HG02588 (cell line): ENCODE results near the gene LRRC25.
A peak's percentile ranks its signal among the peaks of the same experiment; 100 is the strongest.

Experiments
- ATAC-seq: cut with Tn5 transposase; IDR thresholded peaks from one replicate; pipeline ENCODE4 v1.9.1; 2021; ENCODE audit warnings: mild to moderate bottlenecking, moderate library complexity; ENCODE audit not compliant: unreplicated experiment

Gene LRRC25

GRCh38 chr19:18424890-18425514 lies 27.6 kb upstream of the LRRC25 start:
- ATAC-seq, result no peak

- ATAC-seq, result no peak
Measured at GRCh38 chr19:18424122-18424889, 26.9 kb upstream of the LRRC25 start.

- no peak for ATAC-seq
Measured at GRCh38 chr19:18423258-18424020, 26.0 kb upstream of the LRRC25 start.

- ATAC-seq, result no peak
Measured at GRCh38 chr19:18422530-18423191, 25.2 kb upstream of the LRRC25 start.

- no peak for ATAC-seq
Measured at GRCh38 chr19:18421371-18421959, 24.0 kb upstream of the LRRC25 start.

GRCh38 chr19:18420930-18421329 lies 23.5 kb upstream of the LRRC25 start:
- ATAC-seq, result no peak

- ATAC-seq, result no peak
Measured at GRCh38 chr19:18419699-18420460, 22.5 kb upstream of the LRRC25 start.

GRCh38 chr19:18419195-18419698 lies 21.8 kb upstream of the LRRC25 start, which contains the start of gene SSBP4:
TSS of gene SSBP4 (plus strand) at chr19:18419398. CDS start at chr19:18419649, 251 bp downstream.
- ATAC-seq, result peak; percentile 46

- no peak for ATAC-seq
Measured at GRCh38 chr19:18418483-18419194, 21.2 kb upstream of the LRRC25 start.

- no peak for ATAC-seq
Measured at GRCh38 chr19:18418029-18418482, 20.6 kb upstream of the LRRC25 start.

GRCh38 chr19:18417250-18418028 lies 20.0 kb upstream of the LRRC25 start:
- ATAC-seq, result no peak

- ATAC-seq, result no peak
Measured at GRCh38 chr19:18416778-18417249, 19.4 kb upstream of the LRRC25 start.

GRCh38 chr19:18415178-18415867 lies 17.9 kb upstream of the LRRC25 start:
- ATAC-seq, result no peak

- no peak for ATAC-seq
Measured at GRCh38 chr19:18414504-18415177, 17.2 kb upstream of the LRRC25 start.

- no peak for ATAC-seq
Measured at GRCh38 chr19:18412610-18413239, 15.3 kb upstream of the LRRC25 start.

GRCh38 chr19:18408053-18408476 lies 10.6 kb upstream of the LRRC25 start:
- ATAC-seq, result no peak
